KBM-7 (cell line): Measurements from ENCODE around the gene RSBN1L.
A peak's percentile ranks its signal among the peaks of the same experiment; 100 is the strongest.

Experiments
- DNase-seq: peaks from one replicate; pipeline ENCODE4 v3.0.0-alpha.2; 2015
- in situ Hi-C: fragments of 300-500 bp; cut with MboI; formaldehyde crosslinking; loops from 2 replicates; pipeline ENCODE4 v1.14.3; 2020; ENCODE audit warnings: low sequenced_read_pairs, low pct_unique_long_range_greater_than_20kb, mixed read lengths

RSBN1L gene

DNA sequence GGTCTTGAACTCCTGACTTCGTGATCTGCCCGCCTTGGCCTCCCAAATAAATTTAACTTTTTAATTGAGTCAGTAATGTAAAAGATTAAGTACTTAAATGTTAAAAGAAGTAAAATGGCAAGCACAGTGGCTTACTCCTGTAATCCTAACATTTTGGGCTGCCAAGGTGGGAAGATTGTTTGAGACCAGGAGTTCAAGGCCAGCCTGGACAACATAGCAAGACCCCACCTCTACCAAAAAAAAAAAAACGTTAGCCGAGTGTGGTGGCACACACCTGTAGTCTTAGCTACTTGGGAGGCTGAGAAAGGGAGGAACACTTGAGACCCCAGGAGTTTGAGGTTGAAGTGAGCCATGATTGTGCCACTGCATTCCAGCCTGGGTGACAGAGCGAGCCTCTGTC lies 128.4 kb downstream of the RSBN1L start:
- no peak for DNase-seq
- in situ Hi-C loops = no loop called here

DNA sequence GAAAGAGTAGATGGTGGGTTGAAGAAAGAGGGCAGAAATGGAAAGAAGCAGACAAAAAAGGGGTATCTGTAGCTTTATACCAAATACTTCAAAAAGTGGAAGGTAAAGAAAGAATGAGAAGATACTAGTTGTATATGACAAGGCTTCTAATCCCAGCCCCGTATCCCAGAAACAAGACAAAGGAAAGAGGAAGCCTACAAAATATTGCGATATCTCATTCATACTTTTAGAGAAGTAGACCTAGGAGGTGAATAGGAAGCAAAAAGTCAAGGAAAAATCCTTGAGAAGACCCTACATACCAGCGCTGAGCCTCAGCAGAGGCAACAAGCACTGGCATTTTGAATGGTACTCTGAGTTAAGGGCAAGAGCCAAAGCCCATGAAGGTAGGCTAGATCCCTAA lies 128.9 kb downstream of the RSBN1L start:
- peak; percentile 56 for DNase-seq
- in situ Hi-C loops = no loop called here

DNA sequence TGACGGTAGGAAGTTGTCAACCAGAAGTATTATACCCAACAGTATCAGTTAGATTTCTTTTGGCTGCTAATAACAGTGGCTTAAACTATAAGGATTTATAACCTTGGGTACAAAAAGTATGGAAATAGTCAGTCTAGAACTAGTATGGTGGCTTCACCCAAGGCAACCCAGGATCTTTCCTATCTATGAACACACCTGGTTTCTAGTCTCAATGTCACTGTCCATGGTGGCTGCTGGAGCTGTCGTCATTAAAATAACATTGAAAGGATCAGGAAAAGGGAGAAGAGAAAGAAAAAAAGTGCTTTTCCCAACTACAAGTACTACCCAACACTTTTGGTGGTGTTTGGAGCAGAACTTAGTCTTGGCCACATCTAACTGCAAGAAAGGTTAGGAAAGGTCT lies 130.0 kb downstream of the RSBN1L start:
- DNase-seq = no peak
- in situ Hi-C loops = no loop called here

DNA sequence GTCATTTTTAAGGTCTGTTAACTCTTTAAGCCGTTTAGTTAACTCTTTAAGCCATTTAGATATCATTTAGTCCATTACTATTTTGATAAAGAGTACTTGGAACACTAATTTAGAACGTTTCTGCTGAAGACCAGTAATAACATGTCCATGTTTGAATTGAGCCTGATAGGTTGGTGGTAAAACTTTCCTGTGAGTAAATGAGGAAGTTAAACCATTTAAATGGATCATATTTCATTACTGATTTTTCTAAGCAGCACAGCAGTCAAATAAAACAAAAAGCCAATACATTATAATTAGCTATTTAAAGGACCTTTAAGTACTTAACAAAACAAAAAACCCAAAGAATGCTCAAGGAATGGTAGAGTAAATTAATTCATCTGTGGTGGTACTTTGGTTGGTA lies 131.7 kb downstream of the RSBN1L start:
- in situ Hi-C loops = no loop called here
- DNase-seq = peak; percentile 70

DNA sequence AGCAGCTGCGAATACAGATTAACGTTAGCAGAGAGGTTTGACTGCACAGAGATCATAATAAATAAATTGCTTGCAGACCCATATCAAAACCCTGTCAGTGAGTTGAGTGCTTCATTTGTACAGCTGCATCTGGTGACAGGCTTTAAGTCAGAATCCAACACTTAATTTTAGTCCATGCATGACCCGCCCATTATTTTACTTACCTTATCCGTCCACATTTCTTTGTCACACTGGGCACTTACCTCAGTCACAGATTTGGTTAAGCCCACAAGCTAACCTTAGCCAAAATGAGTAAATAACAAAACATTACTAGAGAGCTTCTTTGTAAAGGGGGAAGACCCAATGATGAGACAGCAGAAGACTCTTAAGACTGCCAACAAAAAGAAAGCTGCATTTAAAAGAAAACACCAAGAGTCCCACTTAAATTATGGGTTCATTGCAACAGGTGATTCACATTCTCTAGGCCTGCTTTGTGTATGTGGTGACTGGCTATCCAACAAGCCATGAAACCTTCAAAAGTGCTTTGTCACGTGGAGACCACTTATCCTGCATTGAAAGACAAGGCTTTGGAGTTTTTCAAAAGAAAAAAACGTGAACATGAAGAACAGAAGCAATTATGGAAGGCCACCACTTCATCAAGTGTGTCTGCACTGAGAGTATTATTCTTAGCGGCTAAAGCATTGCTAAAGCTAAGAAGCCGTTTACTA lies 134.5 kb downstream of the RSBN1L start:
- DNase-seq = no peak
- in situ Hi-C loops = no loop called here

DNA sequence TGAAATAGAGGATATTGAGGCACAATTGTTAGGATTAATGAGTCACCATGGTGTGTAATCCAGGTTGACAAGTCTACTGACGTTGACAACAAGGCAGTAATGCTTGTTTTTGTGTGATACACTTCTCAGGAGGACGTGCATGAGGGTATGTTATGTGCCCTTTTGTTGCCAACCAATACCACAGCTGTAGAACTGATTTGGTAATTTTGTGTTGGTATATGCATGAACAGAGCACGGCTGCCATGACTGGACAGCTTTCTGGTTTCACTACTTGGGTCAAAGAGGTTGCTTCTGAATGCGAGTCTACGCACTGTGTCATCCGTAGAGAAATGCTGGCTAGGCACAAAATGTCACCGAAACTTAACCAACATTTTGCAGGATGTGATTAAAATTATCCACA lies 135.2 kb downstream of the RSBN1L start:
- DNase-seq = no peak
- in situ Hi-C loops = no loop called here

DNA sequence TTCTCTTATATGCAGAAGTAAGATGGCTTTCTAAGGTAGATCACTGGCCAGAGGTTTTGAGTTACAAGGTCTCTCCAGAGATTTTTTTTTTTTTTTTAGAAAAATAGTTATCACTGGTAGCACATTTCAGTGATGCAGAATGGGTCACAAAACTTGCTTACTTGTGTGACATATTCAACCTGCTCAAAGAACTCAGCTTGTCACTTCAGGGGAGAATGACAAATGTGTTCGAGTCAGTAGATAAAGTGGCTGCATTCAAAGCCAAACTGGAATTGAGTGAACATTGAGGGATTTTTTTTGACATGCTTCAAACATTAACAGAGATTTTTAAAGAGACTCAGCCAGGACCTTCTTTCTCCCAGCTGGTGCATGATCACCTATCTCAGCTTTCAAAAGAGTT lies 135.7 kb downstream of the RSBN1L start:
- in situ Hi-C loops = no loop called here
- no peak for DNase-seq
